Activated naive CD4-positive, alpha-beta T cell (primary cell): ENCODE data around the gene SELL.
"Not testable (repeated sequence)": the region's sequence is repeated elsewhere in the genome, so short reads cannot be mapped to it uniquely, and the experiment has no call there.

Source experiments
- DNase-seq, 4 experiments: peaks; one replicate each; lab custom pipeline; 2025; lab: John Stamatoyannopoulos, UW

The SELL gene

GRCh38 chr1:169711469-169712308, at the start of gene SELL:
TSS of gene SELL (minus strand) at chr1:169711620. CDS start at chr1:169711498, 122 bp downstream.
- DNase-seq: peak in 3 of 4 experiments; percentile 19 to 59 (median 29)

GRCh38 chr1:169759038-169759437, 47.6 kb upstream of the SELL start:
- DNase-seq: no peak

- DNase-seq: no peak
Observed at GRCh38 chr1:169753549-169753948, 42.1 kb upstream of the SELL start.

- DNase-seq: no peak
Observed at GRCh38 chr1:169750041-169750440, 38.6 kb upstream of the SELL start.

- DNase-seq: no peak
Observed at GRCh38 chr1:169746550-169746949, 35.1 kb upstream of the SELL start.

- DNase-seq: no peak
Observed at GRCh38 chr1:169745015-169745861, 33.8 kb upstream of the SELL start.

GRCh38 chr1:169741666-169742394, 30.4 kb upstream of the SELL start:
- no peak for DNase-seq

GRCh38 chr1:169739980-169740379, 28.6 kb upstream of the SELL start:
- DNase-seq: no peak

GRCh38 chr1:169733924-169734323, 22.5 kb upstream of the SELL start, which contains the start of gene SELE:
TSS of gene SELE (minus strand) at chr1:169734079. CDS start at chr1:169733612, 467 bp downstream.
- DNase-seq: no peak

- DNase-seq: no peak
Observed at GRCh38 chr1:169731446-169731845, 20.0 kb upstream of the SELL start.

- DNase-seq: no peak
Observed at GRCh38 chr1:169729991-169730390, 18.6 kb upstream of the SELL start.

- no peak for DNase-seq
Observed at GRCh38 chr1:169727307-169727706, 15.9 kb upstream of the SELL start.

- no peak for DNase-seq
Observed at GRCh38 chr1:169726851-169727250, 15.4 kb upstream of the SELL start.

GRCh38 chr1:169725930-169726329, 14.5 kb upstream of the SELL start:
- DNase-seq: no peak

GRCh38 chr1:169724168-169724567, 12.7 kb upstream of the SELL start:
- no peak for DNase-seq

- DNase-seq: no peak
Observed at GRCh38 chr1:169723763-169724162, 12.3 kb upstream of the SELL start.

- no peak for DNase-seq
Observed at GRCh38 chr1:169722779-169723178, 11.4 kb upstream of the SELL start.

GRCh38 chr1:169715100-169715499, 3.7 kb upstream of the SELL start:
- not testable (repeated sequence) for DNase-seq

- not testable (repeated sequence) for DNase-seq
Observed at GRCh38 chr1:169713090-169713489, 1.7 kb upstream of the SELL start.

- no peak for DNase-seq
Observed at GRCh38 chr1:169712309-169712631, 850 bp upstream of the SELL start.

GRCh38 chr1:169708647-169709046, 2.8 kb downstream of the SELL start:
- no peak for DNase-seq

GRCh38 chr1:169707912-169708604, 3.4 kb downstream of the SELL start:
- DNase-seq: no peak
